Karpas-422 (cell line): ENCODE measurements around the gene SNX20. TPM values are rescaled to one million over a fixed set of nuclear protein-coding genes. Genes with fewer than 3 reads are reported as not detected.

ENCODE experiments used
- DNase-seq: peaks from one replicate; pipeline ENCODE4 v3.0.0-alpha.2; 2015
- H2AFZ ChIP-seq: fragments of 200-600 bp; sonication (generic); 2 replicates; pipeline ENCODE4 v1.6.1; 2014; ENCODE audit warnings: antibody characterized with exemption, low read length, mixed read lengths
- H3K27ac ChIP-seq: fragments of 200-600 bp; sonication (generic); 2 replicates; pipeline ENCODE4 v1.5.1; 2014; ENCODE audit warnings: mild to moderate bottlenecking, low read length, moderate library complexity
- H3K27me3 ChIP-seq: fragments of 200-600 bp; sonication (generic); 2 replicates; pipeline ENCODE4 v1.6.1; 2014; ENCODE audit warnings: low read length, mixed read lengths
- H3K36me3 ChIP-seq: fragments of 200-600 bp; sonication (generic); 2 replicates; pipeline ENCODE4 v1.6.1; 2014; ENCODE audit warnings: low read length, mixed read lengths; ENCODE audit not compliant: insufficient read depth
- H3K4me1 ChIP-seq: fragments of 200-600 bp; sonication (generic); 2 replicates; pipeline ENCODE4 v1.6.1; 2014; ENCODE audit warnings: mild to moderate bottlenecking, low read length, mixed read lengths
- H3K4me2 ChIP-seq: fragments of 200-600 bp; sonication (generic); 2 replicates; pipeline ENCODE4 v1.6.1; 2014; ENCODE audit warnings: low read length, low read depth, mild to moderate bottlenecking; ENCODE audit not compliant: poor library complexity, severe bottlenecking
- H3K4me3 ChIP-seq: fragments of 200-600 bp; sonication (generic); 2 replicates; pipeline ENCODE4 v1.5.1; 2014; ENCODE audit warnings: mild to moderate bottlenecking, antibody characterized with exemption, low read length, mixed read lengths
- H3K79me2 ChIP-seq: fragments of 200-600 bp; sonication (generic); 2 replicates; pipeline ENCODE4 v1.6.1; 2014; ENCODE audit warnings: mild to moderate bottlenecking, low read length, mixed read lengths
- H3K9ac ChIP-seq: fragments of 200-600 bp; sonication (generic); 2 replicates; pipeline ENCODE4 v1.6.0; 2014; ENCODE audit warnings: low read length
- H3K9me2 ChIP-seq: fragments of 200-600 bp; sonication (generic), shearing (Covaris generic); replicated peaks from 2 replicates; pipeline ENCODE4 v1.6.0; 2014; ENCODE audit warnings: mild to moderate bottlenecking, low read length, moderate library complexity; ENCODE audit not compliant: insufficient read depth
- H3K9me3 ChIP-seq: fragments of 300-700, 200-600 bp; sonication (generic); 2 replicates; pipeline ENCODE4 v1.6.1; 2014; ENCODE audit warnings: low read length, mixed read lengths
- H4K20me1 ChIP-seq: fragments of 200-600 bp; sonication (generic); 2 replicates; pipeline ENCODE4 v1.6.1; 2014; ENCODE audit warnings: mild to moderate bottlenecking, antibody characterized with exemption, low read length, low read depth; ENCODE audit not compliant: insufficient read depth
- total RNA-seq: library from RNA; depleted of rRNA; stranded (reverse); fragments of >200 nt; shearing (Covaris generic); gene quantifications from 2 replicates; pipeline ENCODE4 v1.2.3, GENCODE V29; 2014; ENCODE audit warnings: low replicate concordance

The SNX20 gene
- total RNA-seq, 1 experiment from 2014 or later, result 10.2 TPM

DNA sequence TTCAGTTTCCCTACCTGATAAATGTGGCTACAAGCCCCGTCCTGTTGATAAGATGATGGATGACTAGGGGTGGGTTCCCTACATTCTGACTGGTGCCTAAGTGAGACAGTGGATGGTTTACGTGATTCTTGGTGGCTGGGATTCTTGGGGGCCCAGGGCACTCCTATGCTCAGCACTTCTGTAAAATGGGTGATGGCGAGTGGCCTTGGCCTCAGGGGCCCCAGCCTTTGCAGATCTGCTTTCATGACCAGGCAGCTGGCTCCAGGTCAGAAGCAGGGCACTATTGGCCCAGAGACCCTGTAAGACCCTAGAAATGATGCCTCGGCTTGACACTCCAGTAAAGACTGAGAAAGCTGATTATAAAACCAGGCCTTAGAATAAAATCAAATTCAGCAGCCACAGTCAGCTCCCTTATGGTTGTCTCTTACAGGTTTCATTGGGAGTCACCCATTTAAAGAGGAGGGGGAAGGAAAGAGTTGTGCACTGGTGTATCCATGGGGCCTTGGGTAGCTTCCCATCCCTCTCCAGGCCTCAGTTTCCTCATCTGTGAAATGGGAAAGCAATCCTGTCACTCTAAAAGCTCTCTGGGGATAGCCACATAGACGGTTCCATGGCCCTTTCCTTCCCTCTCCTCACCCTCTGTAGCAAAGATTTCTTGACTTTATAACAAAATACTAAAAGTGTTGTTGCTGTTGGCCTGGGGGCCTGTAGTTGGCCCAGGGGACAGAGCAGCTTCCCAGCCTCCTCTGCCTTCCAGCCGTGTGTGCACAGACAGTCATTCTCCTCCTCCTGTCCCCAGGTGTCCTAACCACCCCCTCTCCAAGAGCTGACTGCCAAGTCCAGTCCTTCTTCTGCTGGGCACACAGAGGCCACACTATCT lies 1.2 kb downstream of the SNX20 start:
- Histone ChIP-seq H3K4me3 (peak overlapping the region; percentile 74; the same call in 1 of the 2 replicates), H3K27ac (no peak overlapping the region), H3K4me2 (peak overlapping the region; percentile 81), H2AFZ (no peak overlapping the region), H3K9ac (peak overlapping the region; percentile 75), H3K27me3 (no peaks in the 10 kb centered on the region), H3K79me2 (peaks cover 4% of the 10 kb centered on the region; the same call in 1 of the 2 replicates), H3K9me3 (no peaks in the 10 kb centered on the region), H4K20me1 (no peaks in the 10 kb centered on the region), H3K4me1 (peaks cover 13% of the 10 kb centered on the region), H3K36me3 (no peaks in the 10 kb centered on the region), H3K9me2 (no peaks in the 10 kb centered on the region)
- DNase-seq, result no peak

- Histone ChIP-seq H3K4me1 (peaks cover 13% of the 10 kb centered on the region), H3K79me2 (peaks cover 4% of the 10 kb centered on the region; the same call in 1 of the 2 replicates)
Observed at GRCh38 chr16:50679266-50679665, 1.8 kb downstream of the SNX20 start.

GRCh38 chr16:50678531-50678930 lies 2.6 kb downstream of the SNX20 start:
- peaks cover 10% of the 10 kb centered on the region; the same call in 1 of the 2 replicates for H3K36me3 ChIP-seq
- H3K4me3 ChIP-seq, result no peak overlapping the region
- no peaks in the 10 kb centered on the region for H3K9me2 ChIP-seq
- no peaks in the 10 kb centered on the region for H3K9me3 ChIP-seq
- no peak overlapping the region for H3K9ac ChIP-seq
- H3K27ac ChIP-seq, result no peak overlapping the region
- no peaks in the 10 kb centered on the region for H3K27me3 ChIP-seq
- no peak overlapping the region for H2AFZ ChIP-seq
- H3K4me1 ChIP-seq, result peaks cover 13% of the 10 kb centered on the region
- peaks cover 4% of the 10 kb centered on the region; the same call in 1 of the 2 replicates for H3K79me2 ChIP-seq
- H3K4me2 ChIP-seq, result no peak overlapping the region
- no peak for DNase-seq
- H4K20me1 ChIP-seq, result no peaks in the 10 kb centered on the region

More at GRCh38 chr16:50679266-50679665, 1.8 kb downstream of the SNX20 start:
- no peak overlapping the region for H3K27ac ChIP-seq
- no peak overlapping the region for H3K4me3 ChIP-seq
- H4K20me1 ChIP-seq, result no peaks in the 10 kb centered on the region
- no peak overlapping the region for H2AFZ ChIP-seq
- no peaks in the 10 kb centered on the region for H3K9me3 ChIP-seq
- no peaks in the 10 kb centered on the region for H3K9me2 ChIP-seq
- no peak overlapping the region for H3K9ac ChIP-seq
- H3K36me3 ChIP-seq, result peaks cover 6% of the 10 kb centered on the region; the same call in 1 of the 2 replicates
- H3K27me3 ChIP-seq, result no peaks in the 10 kb centered on the region
- H3K4me2 ChIP-seq, result no peak overlapping the region
- no peak for DNase-seq

DNA sequence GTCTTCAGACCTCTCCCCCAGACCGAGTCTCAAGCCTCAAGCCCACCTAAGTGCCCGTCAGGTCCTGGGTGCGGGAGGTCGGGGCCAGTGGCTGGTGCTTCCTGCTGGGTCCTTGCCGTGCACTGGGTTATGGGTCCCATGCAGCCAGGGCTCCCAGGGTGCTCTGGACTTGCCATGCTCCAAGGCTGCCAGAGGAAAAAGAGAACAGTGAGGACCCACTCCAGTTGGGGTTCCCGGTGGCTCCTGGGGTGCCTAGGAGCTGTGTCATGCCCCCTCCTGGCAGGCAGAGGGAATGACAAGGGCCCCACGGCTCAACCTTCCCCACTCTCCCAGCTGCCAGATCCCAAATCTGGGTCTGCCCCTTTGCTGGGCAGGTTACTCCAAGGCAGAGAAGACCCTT lies 3.8 kb downstream of the SNX20 start:
- DNase-seq, result no peak
- H4K20me1 ChIP-seq, result no peaks in the 10 kb centered on the region

GRCh38 chr16:50676684-50677225 lies 4.4 kb downstream of the SNX20 start:
- Histone ChIP-seq H3K4me2 (no peak overlapping the region), H3K4me1 (peaks cover 13% of the 10 kb centered on the region), H3K27me3 (no peaks in the 10 kb centered on the region), H4K20me1 (no peaks in the 10 kb centered on the region), H3K9me2 (no peaks in the 10 kb centered on the region), H3K4me3 (no peak overlapping the region), H3K9ac (no peak overlapping the region), H3K36me3 (peaks cover 13% of the 10 kb centered on the region), H3K27ac (no peak overlapping the region), H3K9me3 (peaks cover 10% of the 10 kb centered on the region), H2AFZ (no peak overlapping the region), H3K79me2 (peaks cover 4% of the 10 kb centered on the region; the same call in 1 of the 2 replicates)
- no peak for DNase-seq

More for the DNA sequence above, 3.8 kb downstream of the SNX20 start:
- H3K9me3 ChIP-seq, result peaks cover 5% of the 10 kb centered on the region
- H3K4me1 ChIP-seq, result peaks cover 13% of the 10 kb centered on the region
- H3K27ac ChIP-seq, result no peak overlapping the region
- H3K4me2 ChIP-seq, result no peak overlapping the region
- H3K9me2 ChIP-seq, result no peaks in the 10 kb centered on the region
- no peaks in the 10 kb centered on the region for H3K27me3 ChIP-seq
- H3K4me3 ChIP-seq, result no peak overlapping the region
- H3K79me2 ChIP-seq, result peaks cover 4% of the 10 kb centered on the region; the same call in 1 of the 2 replicates
- peaks cover 10% of the 10 kb centered on the region; the same call in 1 of the 2 replicates for H3K36me3 ChIP-seq
- H3K9ac ChIP-seq, result no peak overlapping the region
- no peak overlapping the region for H2AFZ ChIP-seq

DNA sequence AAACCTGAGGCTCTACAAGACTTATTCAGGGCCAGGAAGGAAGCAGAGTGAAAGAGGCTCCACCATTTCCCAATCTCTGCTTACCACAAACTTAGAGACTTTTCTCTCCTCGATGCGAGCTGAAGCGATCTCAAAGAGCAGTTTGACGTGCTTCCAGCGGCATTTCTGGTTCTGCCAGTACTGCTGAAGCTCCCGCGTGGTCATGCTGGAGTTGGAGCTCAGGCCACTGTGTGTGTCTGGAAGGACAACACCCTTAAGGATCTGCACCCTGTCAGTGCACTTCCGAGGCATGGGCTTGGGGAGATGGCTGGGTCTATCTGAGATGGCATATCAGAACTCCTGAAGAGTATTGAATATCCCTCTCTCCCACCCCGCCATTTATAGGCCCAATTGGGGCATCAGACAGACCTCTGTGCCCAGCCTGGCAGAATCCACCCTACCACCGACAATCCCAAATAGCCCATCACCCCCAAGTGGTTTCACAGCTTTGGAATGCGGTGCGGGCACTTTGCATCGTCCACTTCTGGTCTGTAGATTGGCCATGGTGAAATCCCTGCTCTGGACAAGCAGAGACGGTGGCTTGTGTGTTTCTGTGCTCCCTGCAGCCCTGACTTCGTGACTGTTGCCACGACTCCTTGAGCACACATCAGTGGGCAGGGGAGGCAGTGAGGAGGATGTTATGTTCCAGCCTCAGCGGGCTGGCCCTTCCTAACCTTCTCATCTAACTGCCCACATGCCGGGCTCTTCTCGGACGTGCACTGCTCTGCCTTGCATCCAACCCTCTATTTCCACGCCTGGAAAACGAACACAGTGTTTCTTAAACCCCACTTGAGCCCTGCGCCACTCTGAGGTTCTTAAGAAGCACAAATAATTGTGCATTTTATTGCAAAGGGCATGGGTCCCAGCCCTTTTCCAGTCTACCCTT lies 5.2 kb downstream of the SNX20 start:
- Histone ChIP-seq H3K9me3 (peaks cover 17% of the 10 kb centered on the region), H3K4me1 (peaks cover 8% of the 10 kb centered on the region), H3K36me3 (peaks cover 13% of the 10 kb centered on the region), H3K27ac (no peak overlapping the region), H3K9ac (no peak overlapping the region), H4K20me1 (no peaks in the 10 kb centered on the region), H3K4me3 (no peak overlapping the region), H3K79me2 (peaks cover 4% of the 10 kb centered on the region; the same call in 1 of the 2 replicates), H3K27me3 (no peaks in the 10 kb centered on the region), H3K4me2 (no peak overlapping the region), H3K9me2 (no peaks in the 10 kb centered on the region), H2AFZ (no peak overlapping the region)
- DNase-seq, result no peak

DNA sequence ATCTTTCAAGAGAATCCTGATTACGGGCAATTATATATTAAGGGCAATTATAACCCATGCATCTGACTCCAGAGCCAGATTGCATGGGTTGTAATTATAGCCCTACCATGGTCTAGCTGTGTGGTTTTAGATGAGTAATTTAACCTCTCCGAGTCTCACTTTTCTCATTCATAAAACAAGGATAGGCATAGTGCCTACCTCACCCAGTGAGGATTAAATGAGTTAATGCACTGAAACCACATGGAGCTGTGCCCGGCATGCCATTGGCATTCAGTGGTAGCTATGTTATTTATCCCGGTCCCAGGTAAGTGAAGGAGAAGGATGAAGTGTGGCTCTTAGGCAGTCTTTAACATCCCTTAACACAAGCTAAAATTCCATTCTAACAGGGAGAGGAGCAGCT lies 6.3 kb downstream of the SNX20 start:
- Histone ChIP-seq H3K9ac (no peak overlapping the region), H3K27ac (no peak overlapping the region), H3K9me3 (peaks cover 17% of the 10 kb centered on the region), H3K27me3 (no peaks in the 10 kb centered on the region), H4K20me1 (no peaks in the 10 kb centered on the region), H3K9me2 (no peaks in the 10 kb centered on the region), H2AFZ (no peak overlapping the region), H3K4me1 (no peaks in the 10 kb centered on the region), H3K4me2 (no peak overlapping the region), H3K4me3 (no peak overlapping the region), H3K36me3 (peaks cover 13% of the 10 kb centered on the region), H3K79me2 (no peaks in the 10 kb centered on the region)
- DNase-seq, result no peak
